HG03175 (cell line): Measurements from ENCODE around the gene SNAP25.

Source experiments
- ATAC-seq: cut with Tn5 transposase; IDR thresholded peaks from one replicate; pipeline ENCODE4 v1.9.1; 2021; ENCODE audit warnings: mild to moderate bottlenecking, moderate library complexity; ENCODE audit not compliant: unreplicated experiment

The SNAP25 gene

GRCh38 chr20:10261702-10262101 is 43.1 kb downstream of the SNAP25 start:
- no peak for ATAC-seq

- no peak for ATAC-seq
Observed at GRCh38 chr20:10263385-10264165, 44.9 kb downstream of the SNAP25 start.

GRCh38 chr20:10264166-10264558 is 45.5 kb downstream of the SNAP25 start:
- no peak for ATAC-seq

- no peak for ATAC-seq
Observed at GRCh38 chr20:10268636-10269035, 50.0 kb downstream of the SNAP25 start.

DNA sequence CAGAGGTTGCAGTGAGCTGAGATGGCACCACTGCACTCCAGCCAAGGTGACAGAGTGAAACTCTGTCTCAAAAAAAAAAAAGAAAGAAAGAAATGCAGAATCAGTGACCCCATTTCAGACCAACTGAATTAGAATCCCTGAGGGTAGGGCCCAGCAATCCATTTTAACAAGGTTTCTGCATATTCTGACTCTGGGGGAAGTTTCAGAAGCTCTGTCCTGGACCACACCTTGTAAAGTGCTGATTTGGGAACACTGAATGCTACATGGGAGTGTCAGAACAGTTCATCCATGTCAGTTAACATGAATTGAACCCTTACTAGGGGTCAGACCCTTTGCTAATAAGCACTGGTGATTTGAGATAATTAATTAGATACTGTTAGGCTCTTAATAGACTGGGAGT is 52.0 kb downstream of the SNAP25 start:
- no peak for ATAC-seq

DNA sequence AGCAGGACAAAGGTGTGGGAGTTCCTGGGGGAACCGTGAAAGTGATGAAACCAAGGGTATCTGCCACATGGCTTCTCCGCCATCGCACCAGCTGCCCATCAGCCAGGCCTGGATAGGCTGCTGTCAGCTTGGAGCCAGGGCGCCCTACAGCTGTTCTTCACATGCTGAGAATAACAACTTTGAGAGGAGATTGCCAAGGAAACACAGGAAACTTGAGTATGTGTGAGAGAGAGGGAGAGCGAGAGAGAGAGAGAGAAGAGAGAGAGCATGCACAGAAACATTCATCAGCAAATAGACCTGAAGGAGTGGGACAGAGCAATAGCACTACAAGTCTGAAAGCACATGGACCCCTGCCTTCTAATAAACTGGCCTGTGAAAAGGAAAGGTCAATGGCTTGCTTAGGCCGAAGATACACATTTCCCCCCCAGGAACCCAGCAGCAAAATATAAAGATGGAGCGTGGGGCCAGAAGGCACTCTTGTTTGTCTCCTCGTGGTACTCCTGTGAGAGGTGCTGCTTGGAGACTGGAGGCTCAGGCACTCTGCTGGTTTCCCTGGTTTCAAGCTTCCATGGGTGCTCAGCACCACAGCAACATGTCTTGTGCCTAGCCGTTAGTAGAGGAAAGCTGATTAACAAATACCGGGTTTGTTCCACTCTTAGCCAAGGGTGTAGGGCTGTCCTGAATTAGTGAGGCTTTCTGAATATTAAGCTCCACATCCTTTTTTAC is 53.0 kb downstream of the SNAP25 start:
- no peak for ATAC-seq

DNA sequence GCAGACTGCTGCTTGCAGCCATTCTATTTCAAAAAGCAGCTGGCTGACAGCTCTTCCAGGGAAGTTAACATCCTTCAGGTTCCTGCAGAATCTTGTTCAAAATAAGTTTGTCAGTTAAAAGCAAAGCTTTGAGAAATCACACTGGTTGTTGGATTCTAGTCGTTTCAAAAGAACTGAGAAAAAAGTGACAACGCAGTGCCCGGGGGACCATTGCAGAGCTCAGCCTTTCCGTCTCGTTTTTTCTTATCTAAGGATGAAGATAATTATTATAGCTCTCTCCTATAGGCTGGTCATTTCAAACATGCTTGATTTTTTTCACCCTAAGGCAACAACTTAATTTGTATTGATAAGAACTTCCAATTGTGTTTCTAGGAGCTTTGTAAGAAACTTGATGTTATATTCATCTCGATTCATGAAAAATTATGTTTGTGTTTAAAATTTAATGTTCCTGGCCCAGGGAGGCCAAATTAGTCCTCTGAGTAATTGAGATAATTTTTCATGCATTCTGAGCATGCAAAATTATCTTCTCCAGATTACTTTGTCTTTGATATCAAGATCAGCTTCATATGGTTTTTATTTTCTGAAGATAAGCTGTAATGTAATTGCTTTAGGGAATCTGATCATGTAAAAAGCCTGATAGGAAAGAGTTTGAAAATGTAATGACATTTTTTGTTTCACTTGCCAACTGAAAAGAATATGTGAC is 58.4 kb downstream of the SNAP25 start:
- ATAC-seq: no peak

DNA sequence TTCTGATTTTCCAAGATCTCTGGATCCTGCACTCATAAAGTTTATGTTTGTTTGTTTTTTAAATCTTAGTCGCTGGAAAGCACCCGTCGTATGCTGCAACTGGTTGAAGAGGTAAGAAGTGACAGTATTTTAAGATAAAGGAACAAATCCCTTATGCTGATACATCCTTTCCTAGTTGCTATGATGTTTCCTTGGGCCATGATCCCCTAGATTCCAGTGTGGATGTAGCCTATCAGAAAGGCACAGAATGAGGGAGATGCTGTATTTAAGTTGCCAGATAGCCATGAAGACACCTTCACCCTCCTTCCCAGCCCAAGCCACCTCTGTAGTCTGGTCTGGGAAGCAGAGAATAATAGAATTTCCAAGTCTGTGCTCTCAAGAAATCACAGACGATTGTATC is 59.0 kb downstream of the SNAP25 start:
- ATAC-seq: no peak

DNA sequence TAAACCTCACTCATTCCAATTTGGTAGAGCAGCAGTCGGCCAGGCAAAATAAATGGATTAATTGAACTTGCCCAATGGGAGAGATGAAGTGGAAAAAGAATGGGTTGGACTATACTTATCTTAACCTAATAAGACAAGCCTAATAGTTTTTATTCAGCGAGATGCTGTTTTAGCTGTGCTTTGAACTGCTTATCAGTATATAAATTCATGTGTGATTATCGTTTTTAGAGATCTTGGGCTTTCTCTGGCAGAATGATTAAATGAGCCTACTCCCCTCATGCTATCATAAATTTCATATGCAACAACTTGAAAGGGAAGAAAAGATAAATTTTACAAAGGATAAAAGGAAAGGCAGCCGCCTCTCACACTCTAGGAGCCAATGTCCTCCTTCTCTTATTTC is 59.8 kb downstream of the SNAP25 start:
- no peak for ATAC-seq

- ATAC-seq: no peak
Observed at GRCh38 chr20:10280018-10280908, 61.6 kb downstream of the SNAP25 start.

DNA sequence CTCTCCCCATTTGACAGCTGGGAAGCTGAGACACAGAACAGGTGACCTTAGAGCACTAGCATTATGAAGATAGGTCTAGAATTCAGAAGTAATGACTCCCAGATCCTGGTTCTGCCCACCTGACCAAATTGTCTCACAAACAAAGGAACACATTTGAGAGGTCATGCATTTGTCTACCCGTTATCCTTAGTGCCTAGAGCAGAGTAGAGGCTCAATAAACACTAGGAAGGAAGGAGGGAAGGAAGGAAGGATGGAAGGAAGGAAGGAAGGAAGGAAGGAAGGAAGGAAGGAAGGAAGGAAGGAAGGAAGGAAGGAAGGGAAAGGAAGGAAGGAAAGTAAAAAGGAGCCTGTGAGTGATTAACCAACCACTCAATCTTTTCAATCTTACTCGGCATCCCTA is 63.3 kb downstream of the SNAP25 start:
- ATAC-seq: no peak

- ATAC-seq: no peak
Observed at GRCh38 chr20:10282979-10283456, 64.4 kb downstream of the SNAP25 start.

DNA sequence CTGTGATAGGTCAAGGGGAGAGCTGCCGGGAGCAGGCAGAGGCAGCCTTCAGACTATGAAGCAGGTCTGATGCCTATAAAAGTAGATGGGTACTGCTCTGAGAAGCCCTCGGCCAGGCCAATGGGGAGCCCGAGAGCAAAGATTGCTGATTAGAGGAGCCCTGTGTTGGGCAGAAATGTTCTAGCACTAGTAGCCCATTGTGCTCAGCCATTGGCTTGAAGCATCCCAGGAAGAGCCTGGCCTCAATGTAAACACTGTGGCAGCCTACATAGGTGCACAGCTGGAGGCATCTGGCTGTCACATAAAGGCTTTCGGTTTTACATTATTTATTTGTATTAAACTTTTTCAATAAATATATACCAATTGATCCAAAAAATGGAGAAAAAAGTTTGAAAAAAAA is 67.7 kb downstream of the SNAP25 start:
- no peak for ATAC-seq

- ATAC-seq: no peak
Observed at GRCh38 chr20:10288421-10288820, 69.8 kb downstream of the SNAP25 start.

GRCh38 chr20:10288954-10289646 is 70.5 kb downstream of the SNAP25 start:
- ATAC-seq: no peak

GRCh38 chr20:10291568-10292248 is 73.1 kb downstream of the SNAP25 start:
- ATAC-seq: no peak

GRCh38 chr20:10297223-10297622 is 78.6 kb downstream of the SNAP25 start:
- ATAC-seq: no peak

DNA sequence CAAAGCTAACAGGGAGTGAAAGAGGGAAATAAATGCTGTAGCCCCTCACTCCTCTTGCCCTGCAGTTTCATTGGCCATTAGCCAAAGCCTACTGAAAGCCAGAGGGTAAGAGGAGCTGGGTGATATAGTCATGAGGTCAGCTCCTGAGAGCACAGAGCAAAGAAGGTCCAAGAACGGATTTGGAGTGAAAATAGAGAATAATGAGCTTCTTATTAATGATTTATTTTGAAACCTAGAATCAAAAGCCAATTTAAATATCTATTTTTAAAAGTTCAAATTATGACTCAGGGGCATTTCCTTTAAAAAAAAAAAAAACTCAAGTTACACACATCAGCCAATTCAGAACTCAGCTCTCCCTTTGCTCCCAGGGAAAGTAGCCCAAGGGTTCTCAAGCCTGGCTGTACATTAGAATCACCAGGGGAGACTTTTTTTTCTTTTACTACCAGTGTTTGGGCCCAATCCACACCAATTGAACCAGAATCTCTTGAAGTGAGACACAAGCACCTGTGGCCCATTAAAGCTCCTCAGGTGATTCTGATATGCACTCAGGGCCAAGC is 79.1 kb downstream of the SNAP25 start:
- ATAC-seq: no peak
